Peyer's patch (tissue), 4 donors: Measurements from ENCODE around the gene ADAMTS7.

Experiments used
- CTCF ChIP-seq, 6 experiments: fragments of 450-650 bp in 4 of 6; fragments of 200-600 bp in 2 of 6; sonication (generic) in 1 of 6; IDR thresholded peaks; one replicate each; pipeline ENCODE4 v1.5.1; 2017 to 2019; ENCODE audit warnings: antibody characterized with exemption in 6 of 6, mild to moderate bottlenecking in 3 of 6, moderate library complexity in 1 of 6
- POLR2A ChIP-seq, 2 donors: fragments of 450-650 bp; IDR thresholded peaks; one replicate each; pipeline ENCODE4 v1.5.1; 2017; ENCODE audit warnings: antibody characterized with exemption in 2 of 2, mild to moderate bottlenecking in 2 of 2, moderate library complexity in 2 of 2

- no peak for TF ChIP-seq CTCF (IDR thresholded peaks at IDR 0.05)
- no peak for TF ChIP-seq POLR2A (IDR thresholded peaks at IDR 0.05)
These were observed 44.5 kb upstream of the ADAMTS7 start for GRCh38 chr15:78855746-78856145.
